SH-SY5Y (cell line): Measurements from ENCODE around the gene CCM2.

Experiments
- GATA2 ChIP-seq: IDR thresholded peaks from 2 replicates; pipeline ENCODE4 v1.6.1; 2011; ENCODE audit warnings: mild to moderate bottlenecking, low read depth, low read length
- GATA3 ChIP-seq: IDR thresholded peaks from 2 replicates; pipeline ENCODE4 v1.6.1; 2011; ENCODE audit warnings: low read depth, mild to moderate bottlenecking, low read length, moderate library complexity

CCM2 gene

GRCh38 chr7:45024126-45024744 lies 24.2 kb downstream of the CCM2 start:
- no peak for TF ChIP-seq GATA3
- no peak for TF ChIP-seq GATA2

- TF ChIP-seq GATA3 (no peak), GATA2 (no peak)
Measured at GRCh38 chr7:45026013-45026412, 26.0 kb downstream of the CCM2 start.

GRCh38 chr7:45026984-45027773 lies 27.2 kb downstream of the CCM2 start:
- TF ChIP-seq GATA3 (no peak), GATA2 (no peak)

- TF ChIP-seq GATA3, result no peak
Measured at GRCh38 chr7:45027774-45028114, 27.7 kb downstream of the CCM2 start.

- TF ChIP-seq GATA3 (no peak), GATA2 (no peak)
Measured at GRCh38 chr7:45028138-45028919, 28.3 kb downstream of the CCM2 start.

- no peak for TF ChIP-seq GATA2
- TF ChIP-seq GATA3, result no peak
Measured at GRCh38 chr7:45028920-45029344, 28.9 kb downstream of the CCM2 start.

GRCh38 chr7:45031829-45032228 lies 31.8 kb downstream of the CCM2 start:
- TF ChIP-seq GATA3 (no peak), GATA2 (no peak)

- TF ChIP-seq GATA3, result no peak
Measured at GRCh38 chr7:45032421-45032820, 32.4 kb downstream of the CCM2 start.

- TF ChIP-seq GATA2, result no peak
- TF ChIP-seq GATA3, result no peak
Measured at GRCh38 chr7:45033261-45033930, 33.4 kb downstream of the CCM2 start.

- no peak for TF ChIP-seq GATA3
- no peak for TF ChIP-seq GATA2
Measured at GRCh38 chr7:45033931-45034290, 33.9 kb downstream of the CCM2 start.

- TF ChIP-seq GATA3 (no peak), GATA2 (no peak)
Measured at GRCh38 chr7:45035371-45035770, 35.4 kb downstream of the CCM2 start.

- no peak for TF ChIP-seq GATA3
- no peak for TF ChIP-seq GATA2
Measured at GRCh38 chr7:45035893-45036292, 35.9 kb downstream of the CCM2 start.

- no peak for TF ChIP-seq GATA3
- no peak for TF ChIP-seq GATA2
Measured at GRCh38 chr7:45036317-45036716, 36.3 kb downstream of the CCM2 start.

- TF ChIP-seq GATA2, result no peak
- no peak for TF ChIP-seq GATA3
Measured at GRCh38 chr7:45036796-45037195, 36.8 kb downstream of the CCM2 start.
